Endothelial cell of umbilical vein (primary cell): ENCODE measurements around the gene C7orf25.

Source experiments
- CTCF ChIP-seq, 2 donors: IDR thresholded peaks; 1 replicate in 1 of 2; 2 replicates in 1 of 2; pipeline ENCODE4 v1.5.1; 2011; ENCODE audit warnings: low read length in 2 of 2, mild to moderate bottlenecking in 2 of 2, moderate library complexity in 2 of 2, control low read depth in 1 of 2, inconsistent platforms in 1 of 2, low read depth in 1 of 2; ENCODE audit not compliant: insufficient read depth in 1 of 2; ENCODE audit errors: extremely low read depth in 1 of 2
- JUN ChIP-seq: IDR thresholded peaks from 2 replicates; pipeline ENCODE4 v1.6.1; 2011; ENCODE audit warnings: borderline replicate concordance, low read depth; ENCODE audit not compliant: insufficient read length, insufficient read depth

GRCh38 chr7:42961170-42961569, 49.3 kb upstream of the C7orf25 start:
- TF ChIP-seq JUN: no peak
- no peak for TF ChIP-seq CTCF (IDR thresholded peaks at IDR 0.05; ENCODE audit: extremely low read depth in 1 of 2, insufficient read depth in 1 of 2, low read depth in 1 of 2, low read length in 2 of 2)
